GM12872 (cell line): ENCODE results near the gene MICAL2.

Source experiments
- CTCF ChIP-seq: IDR thresholded peaks from 3 replicates; pipeline ENCODE4 v1.5.1; 2011; ENCODE audit warnings: low read depth, mild to moderate bottlenecking, low read length, moderate library complexity; ENCODE audit not compliant: insufficient read depth

Gene MICAL2

GRCh38 chr11:12251666-12252560 lies 141.5 kb downstream of the MICAL2 start:
- TF ChIP-seq CTCF: no peak

GRCh38 chr11:12253843-12254281 lies 143.5 kb downstream of the MICAL2 start:
- no peak for TF ChIP-seq CTCF

- no peak for TF ChIP-seq CTCF
Measured at GRCh38 chr11:12258451-12258850, 148.1 kb downstream of the MICAL2 start.

GRCh38 chr11:12259956-12260355 lies 149.6 kb downstream of the MICAL2 start:
- no peak for TF ChIP-seq CTCF

GRCh38 chr11:12260731-12261521 lies 150.5 kb downstream of the MICAL2 start:
- TF ChIP-seq CTCF: no peak

GRCh38 chr11:12261551-12261950 lies 151.2 kb downstream of the MICAL2 start:
- TF ChIP-seq CTCF: no peak

- no peak for TF ChIP-seq CTCF
Measured at GRCh38 chr11:12263141-12263693, 152.8 kb downstream of the MICAL2 start.
